OCI-LY7 (cell line): ENCODE measurements around the gene GRID1. TPM values are rescaled to one million over a fixed set of nuclear protein-coding genes. Genes with fewer than 3 reads are reported as not detected.

Experiments used
- BruUV-seq: library from RNA; stranded (reverse); fragments of 400-500 nt; replicated peaks from 2 replicates; lab custom pipeline; 2021; lab: Mats Ljungman, UMichigan
- CTCF ChIA-PET: fragments of 300-600 bp; sonication (Branson Sonifier 250); formaldehyde crosslinking; loops from one replicate; lab custom pipeline; 2022; ENCODE audit warnings: antibody characterized with exemption; ENCODE audit not compliant: unreplicated experiment; lab: Charles Lee
- POLR2A ChIA-PET: fragments of 300-600 bp; sonication (Branson Sonifier 250); formaldehyde crosslinking; loops from one replicate; lab custom pipeline; 2022; ENCODE audit warnings: antibody characterized with exemption; lab: Charles Lee
- DNase-seq: peaks from one replicate; pipeline ENCODE4 v3.0.0-alpha.2; 2015; ENCODE audit warnings: low spot score
- H2AFZ ChIP-seq: fragments of 200-600 bp; sonication (generic), shearing (Covaris generic); 2 replicates; pipeline ENCODE4 v1.6.1; 2014; ENCODE audit warnings: mild to moderate bottlenecking, antibody characterized with exemption, low read length, moderate library complexity
- H3K27ac ChIP-seq: fragments of 200-600 bp; sonication (generic); 2 replicates; pipeline ENCODE4 v1.5.1; 2014; ENCODE audit warnings: mixed run types, low read depth, mild to moderate bottlenecking, moderate library complexity, low read length, inconsistent platforms; ENCODE audit not compliant: poor library complexity, severe bottlenecking
- H3K36me3 ChIP-seq: fragments of 200-600 bp; sonication (generic); 2 replicates; pipeline ENCODE4 v1.6.1; 2014; ENCODE audit warnings: mild to moderate bottlenecking, antibody characterized with exemption, low read length, moderate library complexity, mixed read lengths; ENCODE audit not compliant: insufficient read depth
- H3K4me1 ChIP-seq: fragments of 200-600 bp; sonication (generic); 2 replicates; pipeline ENCODE4 v1.5.1; 2014; ENCODE audit warnings: mild to moderate bottlenecking, low read length; ENCODE audit not compliant: insufficient read depth, poor library complexity, severe bottlenecking
- H3K4me2 ChIP-seq: fragments of 200-600 bp; sonication (generic); 2 replicates; pipeline ENCODE4 v1.6.1; 2014; ENCODE audit warnings: mild to moderate bottlenecking, low read length
- H3K4me3 ChIP-seq: fragments of 200-600 bp; sonication (generic); 2 replicates; pipeline ENCODE4 v1.5.1; 2014; ENCODE audit warnings: mild to moderate bottlenecking, low read depth, low read length; ENCODE audit not compliant: poor library complexity, severe bottlenecking
- H3K79me2 ChIP-seq: fragments of 200-600 bp; sonication (generic); 2 replicates; pipeline ENCODE4 v1.6.1; 2016; ENCODE audit warnings: low read depth, mild to moderate bottlenecking, low read length, moderate library complexity, mixed read lengths; ENCODE audit not compliant: insufficient read depth
- H3K9me2 ChIP-seq: fragments of 200-600 bp; sonication (generic); 2 replicates; pipeline ENCODE4 v1.6.1; 2016; ENCODE audit warnings: mild to moderate bottlenecking, low read length, mixed read lengths; ENCODE audit not compliant: insufficient read depth
- H3K9me3 ChIP-seq: fragments of 200-600 bp; sonication (generic); 2 replicates; pipeline ENCODE4 v1.6.1; 2014; ENCODE audit warnings: mild to moderate bottlenecking, mixed run types, low read length, mixed read lengths
- H4K20me1 ChIP-seq: fragments of 200-600 bp; sonication (generic); 2 replicates; pipeline ENCODE4 v1.6.1; 2014; ENCODE audit warnings: mild to moderate bottlenecking, antibody characterized with exemption, low read length, moderate library complexity, mixed read lengths; ENCODE audit not compliant: insufficient read depth
- CTCF ChIP-seq: fragments of 200-600 bp; sonication (generic); conservative IDR thresholded peaks from 2 replicates; pipeline ENCODE4 v1.5.1; 2014; ENCODE audit warnings: mild to moderate bottlenecking, antibody characterized with exemption, low read length, moderate library complexity, mixed read lengths
- EZH2phosphoT487 ChIP-seq: fragments of 200-600 bp; sonication (generic); IDR thresholded peaks from 2 replicates; pipeline ENCODE4 v1.6.1; 2018; ENCODE audit warnings: low read depth, borderline replicate concordance, mild to moderate bottlenecking, mixed run types, antibody characterized with exemption, low read length, moderate library complexity, mixed read lengths
- intact Hi-C: fragments of 100-400 bp; cut with micrococcal nuclease; formaldehyde crosslinking; loops from one replicate; pipeline ENCODE4 v1.10.0; 2022; ENCODE audit not compliant: unreplicated experiment
- total RNA-seq, 2 experiments: library from RNA; depleted of rRNA in 1 of 2; stranded (reverse); fragments of >200 nt in 1 of 2; shearing (Covaris generic) in 1 of 2; gene quantifications; 2 replicates each; pipeline ENCODE4 v1.2.3, GENCODE V29; 2014 to 2022

Gene GRID1
- total RNA-seq, 2 experiments from 2014 or later: 1.6 to 3.7 TPM

GRCh38 chr10:86361156-86362128 is 5.2 kb downstream of the GRID1 start:
- BruUV-seq: no TSS peak
- POLR2A ChIA-PET: interaction anchor here (0.5 to 1.4 kb wide), 9 partner anchors 9 to 1040 kb away, joined by 3 to 5 read pairs (median 3); no protein-coding TSS in a partner anchor

GRCh38 chr10:86360657-86361056 is 5.9 kb downstream of the GRID1 start:
- no peak overlapping the region for H3K27ac ChIP-seq
- no peak overlapping the region for H3K4me2 ChIP-seq
- BruUV-seq: no TSS peak
- no peaks in the 10 kb centered on the region for H4K20me1 ChIP-seq
- H3K4me3 ChIP-seq: no peak overlapping the region
- DNase-seq: no peak
- H3K9me3 ChIP-seq: no peaks in the 10 kb centered on the region
- H3K79me2 ChIP-seq: no peaks in the 10 kb centered on the region
- ChIA-PET POLR2A (interaction anchor here (0.5 to 1.4 kb wide), 11 partner anchors 10 to 1040 kb away, joined by 3 to 5 read pairs (median 3); no protein-coding TSS in a partner anchor), CTCF (interaction anchor here (0.5 to 1.6 kb wide), 4 partner anchors 11 to 41 kb away, joined by 3 to 13 read pairs (median 4); no protein-coding TSS in a partner anchor)
- H3K36me3 ChIP-seq: no peaks in the 10 kb centered on the region
- TF ChIP-seq EZH2phosphoT487: no peak
- TF ChIP-seq CTCF: no peak
- intact Hi-C loops: no loop called here
- H3K9me2 ChIP-seq: no peaks in the 10 kb centered on the region
- peaks cover 15% of the 10 kb centered on the region for H3K4me1 ChIP-seq
- H2AFZ ChIP-seq: no peak overlapping the region

More at GRCh38 chr10:86361156-86362128, 5.2 kb downstream of the GRID1 start:
- no peak overlapping the region for H3K4me3 ChIP-seq
- no peak overlapping the region for H3K27ac ChIP-seq
- H3K4me1 ChIP-seq: peaks cover 13% of the 10 kb centered on the region
- H3K9me3 ChIP-seq: no peaks in the 10 kb centered on the region
- no peak overlapping the region for H3K4me2 ChIP-seq
- no peaks in the 10 kb centered on the region for H3K9me2 ChIP-seq
- H3K79me2 ChIP-seq: no peaks in the 10 kb centered on the region
- H4K20me1 ChIP-seq: no peaks in the 10 kb centered on the region
- intact Hi-C loops: no loop called here
- no peak for TF ChIP-seq CTCF
- TF ChIP-seq EZH2phosphoT487: no peak
- no peaks in the 10 kb centered on the region for H3K36me3 ChIP-seq
- H2AFZ ChIP-seq: no peak overlapping the region
- CTCF ChIA-PET: interaction anchor here (1.5 to 1.6 kb wide), 2 partner anchors 12 to 15 kb away, joined by 3 to 4 read pairs; no protein-coding TSS in a partner anchor
- no peak for DNase-seq
